ENCODE results near the gene TMEM204.

TMEM204 gene

DNA sequence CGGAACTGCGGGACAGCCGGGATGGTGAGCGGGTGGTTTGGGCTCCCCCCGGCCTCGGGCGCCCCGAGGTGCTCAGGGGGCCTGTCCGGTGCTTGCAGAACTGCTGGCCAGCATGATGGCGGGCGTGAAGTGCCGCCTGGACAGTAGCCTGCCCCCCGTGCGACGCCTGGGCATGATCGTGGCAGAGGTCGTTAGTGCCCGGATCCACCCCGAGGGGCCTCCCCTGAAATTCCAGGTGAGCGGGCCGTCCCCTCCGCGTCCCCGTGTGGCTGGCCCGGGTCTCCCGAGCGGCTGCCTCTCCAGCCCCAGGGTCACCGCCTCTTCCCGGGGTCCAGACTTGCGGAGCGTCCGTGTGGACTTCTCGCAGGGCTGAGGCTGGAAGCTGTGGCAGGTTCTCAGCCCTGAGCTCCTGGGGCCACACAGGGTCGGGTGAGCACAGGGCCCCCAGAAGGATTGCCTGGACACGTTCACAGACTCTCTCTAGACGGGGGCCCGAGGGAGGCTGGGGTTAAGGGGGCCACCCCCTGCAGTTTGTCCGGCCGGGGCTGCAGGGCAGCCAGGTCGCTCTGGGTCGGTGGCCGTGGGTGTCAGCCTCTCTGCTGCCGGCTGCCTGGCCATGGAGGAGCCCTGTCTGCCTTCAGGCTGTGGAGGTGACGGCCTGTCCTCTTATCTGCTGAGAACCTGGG is 32.9 kb upstream of the TMEM204 start:
- DNase-seq: no peak

DNA sequence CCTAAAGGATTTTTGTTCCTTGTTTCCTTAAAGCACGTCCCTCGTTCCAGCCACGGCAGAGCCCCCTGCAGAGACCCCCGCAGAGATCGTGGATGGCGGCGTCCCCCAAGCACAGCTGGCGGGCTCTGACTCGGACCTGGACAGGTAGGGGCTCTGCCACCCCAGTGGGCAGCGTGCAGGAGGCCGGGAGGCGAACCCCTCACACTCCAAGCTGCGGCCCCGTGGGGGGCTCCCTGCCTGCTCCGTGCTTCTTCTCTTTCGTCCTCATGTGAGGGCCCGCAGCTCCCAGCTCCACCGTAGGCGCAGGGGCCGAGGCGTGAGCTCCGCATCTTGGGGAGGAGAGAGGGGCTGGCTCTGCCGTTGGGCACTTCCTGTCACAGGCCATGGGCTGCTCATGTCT is 31.8 kb upstream of the TMEM204 start:
- no peak for DNase-seq

DNA sequence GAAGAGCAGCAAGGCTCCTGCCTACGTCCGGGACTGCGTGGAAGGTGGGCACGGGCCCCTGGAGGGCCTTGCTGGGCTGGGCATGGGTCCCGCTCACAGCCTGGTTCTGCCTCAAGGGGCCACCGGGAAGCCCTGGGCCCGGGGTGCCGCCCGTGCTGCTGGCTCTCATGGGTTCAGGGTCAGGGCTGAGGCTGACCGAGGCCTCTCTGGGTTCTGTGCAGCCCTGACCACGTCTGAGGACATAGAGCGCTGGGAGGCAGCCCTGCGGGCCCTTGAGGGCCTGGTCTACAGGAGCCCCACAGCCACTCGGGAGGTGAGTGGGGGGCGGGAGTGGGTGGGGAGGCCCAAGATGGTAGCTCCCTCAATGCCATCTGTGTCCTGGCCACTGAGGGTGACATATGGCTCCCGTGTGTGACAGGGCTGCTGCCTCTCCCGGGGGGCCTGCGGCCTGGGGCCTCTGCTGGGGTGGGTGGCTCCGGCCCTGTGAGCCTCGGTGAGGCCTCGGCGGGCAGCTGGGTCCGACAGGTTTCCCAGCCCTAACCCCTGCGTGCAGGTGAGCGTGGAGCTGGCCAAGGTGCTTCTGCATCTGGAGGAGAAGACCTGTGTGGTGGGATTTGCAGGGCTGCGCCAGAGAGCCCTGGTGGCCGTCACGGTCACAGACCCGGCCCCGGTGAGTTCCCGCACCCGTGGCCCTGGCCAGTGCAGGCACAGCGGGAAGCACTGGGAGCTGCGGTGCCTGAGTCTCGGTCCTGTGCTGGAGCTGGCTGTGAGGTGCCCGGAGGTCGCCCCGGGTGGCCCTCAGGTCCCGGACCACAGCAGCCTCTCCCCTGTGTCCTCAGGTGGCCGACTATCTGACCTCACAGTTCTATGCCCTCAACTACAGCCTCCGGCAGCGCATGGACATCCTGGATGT is 31.1 kb upstream of the TMEM204 start:
- DNase-seq: no peak

GRCh38 chr16:1503110-1503955 is 30.1 kb upstream of the TMEM204 start:
- no peak for DNase-seq

DNA sequence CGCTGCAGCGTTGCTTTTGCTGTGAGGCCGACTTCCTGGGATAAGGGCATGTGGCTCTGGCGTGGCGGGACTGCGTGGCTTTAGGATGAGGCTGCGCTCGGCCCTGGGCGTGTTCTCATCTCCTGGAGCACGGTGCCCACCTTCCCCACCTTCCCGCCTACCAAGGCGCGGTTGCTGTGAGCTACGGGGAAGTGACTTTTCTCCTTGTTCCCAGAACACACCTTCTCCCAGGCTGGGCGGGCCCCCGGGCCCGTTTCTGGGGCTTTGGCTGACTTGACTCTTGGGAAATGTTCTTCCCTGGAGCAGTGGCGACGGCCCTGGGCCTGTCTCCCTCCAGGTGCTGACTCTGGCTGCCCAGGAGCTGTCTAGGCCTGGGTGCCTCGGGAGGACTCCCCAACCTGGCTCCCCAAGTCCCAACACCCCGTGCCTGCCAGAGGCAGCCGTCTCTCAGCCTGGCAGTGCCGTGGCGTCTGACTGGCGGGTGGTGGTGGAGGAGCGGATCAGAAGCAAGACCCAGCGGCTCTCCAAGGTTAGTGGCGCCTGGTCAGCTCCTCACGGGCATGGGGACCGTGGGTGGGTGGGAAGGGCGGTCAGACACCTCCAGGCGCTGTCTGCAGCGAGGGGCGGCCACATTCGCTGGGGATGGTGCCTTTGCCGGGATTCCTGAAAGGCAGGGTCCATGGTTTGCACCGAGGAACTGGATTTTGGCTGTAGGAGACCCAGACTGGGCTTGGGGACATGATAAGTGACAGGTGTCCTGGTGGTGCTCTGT is 28.2 kb upstream of the TMEM204 start:
- DNase-seq: no peak

DNA sequence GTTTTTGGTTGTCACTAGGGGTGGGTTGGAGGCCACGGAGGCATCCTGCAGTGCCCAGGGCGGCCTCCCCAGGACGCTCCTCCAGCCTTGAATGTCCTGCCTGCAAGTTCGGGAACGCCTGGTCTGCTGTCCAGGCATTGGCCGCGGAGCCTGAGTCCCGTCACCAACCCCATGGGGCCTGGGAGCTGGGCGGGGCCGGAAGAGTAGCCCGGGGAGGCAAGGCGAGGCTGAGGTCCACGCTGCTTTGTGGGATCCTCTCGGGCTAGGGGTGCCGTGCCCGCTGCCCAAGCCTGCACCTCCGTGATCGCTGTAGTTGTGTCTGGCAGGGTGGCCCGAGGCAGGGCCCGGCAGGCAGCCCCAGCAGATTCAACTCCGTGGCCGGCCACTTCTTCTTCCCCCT is 27.6 kb upstream of the TMEM204 start:
- no peak for DNase-seq

- DNase-seq: no peak
Measured at GRCh38 chr16:1506494-1507213, 26.8 kb upstream of the TMEM204 start.

- DNase-seq: no peak
Measured at GRCh38 chr16:1508494-1509187, 24.8 kb upstream of the TMEM204 start.

GRCh38 chr16:1509307-1510221 is 23.9 kb upstream of the TMEM204 start:
- no peak for DNase-seq

DNA sequence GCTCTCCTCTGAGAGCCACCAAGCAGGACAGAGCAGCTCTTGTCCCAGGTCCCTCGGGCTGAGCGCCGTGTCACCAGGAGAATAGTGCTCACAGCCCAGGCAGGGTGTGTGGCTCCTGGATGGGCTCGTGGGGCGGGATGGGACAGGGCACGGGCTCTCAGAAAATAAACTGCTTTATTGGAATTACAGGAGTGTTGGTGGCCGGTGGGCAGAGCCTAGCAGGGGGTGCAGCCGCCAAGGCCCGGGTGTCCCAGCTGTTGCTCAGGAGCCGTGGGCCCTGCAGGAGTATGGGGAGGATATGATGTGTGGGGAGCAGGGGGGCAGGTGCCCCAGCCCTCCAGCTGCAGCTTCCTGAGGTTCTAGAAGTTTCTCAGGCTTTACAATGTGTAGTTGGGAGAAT is 23.2 kb upstream of the TMEM204 start:
- DNase-seq: no peak

DNA sequence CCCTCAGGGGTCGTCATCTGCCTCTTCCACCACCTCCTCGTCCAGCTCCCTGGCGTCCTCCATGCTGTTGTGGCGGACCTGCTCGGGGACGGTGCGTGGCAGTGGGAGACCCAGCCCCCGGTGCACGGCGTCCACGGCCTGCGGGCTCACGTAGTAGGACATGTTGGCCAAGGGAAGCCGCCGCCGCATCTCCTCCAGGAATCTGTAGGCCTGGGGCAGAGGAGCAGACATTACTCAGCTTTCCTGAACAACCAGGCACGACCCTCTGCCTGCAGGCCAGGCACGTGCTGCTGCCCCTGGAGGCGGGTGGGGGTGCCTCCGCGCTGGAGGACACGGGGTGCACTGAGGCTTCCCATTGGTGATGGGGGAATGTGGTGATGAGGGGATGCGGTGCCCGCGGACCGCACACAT is 22.5 kb upstream of the TMEM204 start:
- DNase-seq: no peak

DNA sequence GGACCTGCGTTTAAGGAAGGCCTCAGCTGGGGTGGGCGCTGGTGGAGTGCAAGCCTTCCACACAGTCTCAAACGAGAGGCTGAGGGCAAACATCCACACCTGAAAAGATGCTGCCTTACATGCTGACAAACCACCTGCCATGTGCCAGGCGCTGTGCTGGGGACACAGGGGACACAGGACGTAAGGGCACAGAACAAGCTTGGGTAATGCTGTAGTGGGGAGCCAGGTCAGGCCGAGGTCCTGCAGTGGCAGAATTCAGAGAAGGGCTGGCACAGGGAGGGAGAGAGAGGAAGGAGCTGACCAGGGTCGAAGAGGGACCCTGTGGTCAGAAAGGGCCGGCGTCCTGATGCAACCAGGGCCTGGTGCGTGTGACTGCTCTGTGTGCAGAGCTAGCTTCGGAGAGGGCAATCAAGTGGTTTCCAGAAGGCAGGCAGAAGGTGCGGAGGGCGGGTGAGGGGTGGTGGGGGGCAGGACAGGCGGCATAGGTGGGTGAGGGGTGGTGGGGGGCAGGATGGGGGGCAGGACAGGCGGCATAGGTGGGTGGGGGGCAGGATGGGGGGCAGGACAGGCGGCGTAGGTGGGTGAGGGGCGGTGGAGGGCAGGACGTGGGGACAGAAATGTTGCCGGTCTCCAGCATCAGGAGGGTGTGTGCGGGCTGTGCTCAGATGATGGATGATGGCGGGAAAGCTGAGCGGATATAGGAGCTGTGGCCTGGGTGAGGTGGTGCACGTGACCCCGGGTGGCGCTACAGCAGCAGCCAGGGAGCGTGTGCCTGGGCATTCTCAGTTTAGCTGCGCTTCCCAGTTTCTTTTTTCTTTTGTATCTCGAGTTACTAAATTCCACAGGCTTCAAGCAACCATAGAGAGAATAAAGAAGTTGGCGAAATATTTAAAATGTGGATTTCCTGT is 21.6 kb upstream of the TMEM204 start:
- DNase-seq: no peak

DNA sequence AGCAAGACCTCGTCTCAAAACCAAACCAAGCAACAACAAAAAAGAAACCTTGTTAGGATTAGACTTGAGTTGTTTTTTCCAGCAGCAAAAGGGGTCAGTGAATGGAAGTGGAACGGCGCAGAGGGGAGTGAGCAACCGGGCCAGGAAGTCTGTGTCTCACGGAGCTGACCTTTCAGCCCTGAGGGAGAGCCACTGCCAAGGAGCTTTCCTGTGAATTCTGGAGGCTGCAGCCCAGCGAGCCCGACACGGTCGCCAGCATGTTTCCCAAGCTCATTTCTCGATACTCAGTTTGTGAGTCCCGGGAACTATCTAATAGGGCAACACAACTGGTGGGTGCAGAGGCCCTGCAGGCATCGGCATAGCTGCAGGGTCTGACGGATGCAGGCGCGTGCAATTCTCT is 20.7 kb upstream of the TMEM204 start:
- no peak for DNase-seq

GRCh38 chr16:1514507-1514906 is 19.0 kb upstream of the TMEM204 start:
- no peak for DNase-seq

DNA sequence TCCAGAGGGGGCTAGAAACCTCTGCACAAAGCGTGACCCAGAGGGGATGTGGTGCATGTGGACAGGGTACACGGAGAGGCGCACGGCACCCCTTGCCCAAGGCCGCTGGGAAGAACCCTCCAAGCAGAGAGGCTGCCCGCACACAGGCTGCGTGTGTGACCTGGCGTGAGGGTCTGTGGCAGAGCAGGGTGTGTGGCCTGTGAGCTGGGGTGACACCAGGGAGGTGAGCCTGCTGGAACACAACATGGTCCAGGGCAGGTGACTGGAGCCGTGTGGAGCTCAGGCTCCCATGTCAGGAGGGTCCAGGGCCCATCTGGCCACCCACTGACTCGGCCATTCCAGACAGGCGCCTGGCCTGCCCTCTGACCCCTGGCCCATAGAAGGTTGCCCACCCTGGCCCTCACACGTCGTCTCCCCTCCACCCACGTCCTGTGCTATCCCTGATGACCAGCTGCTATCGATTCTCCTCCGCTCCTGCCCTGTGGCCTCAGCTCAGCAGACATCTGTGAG is 14.8 kb upstream of the TMEM204 start:
- no peak for DNase-seq

DNA sequence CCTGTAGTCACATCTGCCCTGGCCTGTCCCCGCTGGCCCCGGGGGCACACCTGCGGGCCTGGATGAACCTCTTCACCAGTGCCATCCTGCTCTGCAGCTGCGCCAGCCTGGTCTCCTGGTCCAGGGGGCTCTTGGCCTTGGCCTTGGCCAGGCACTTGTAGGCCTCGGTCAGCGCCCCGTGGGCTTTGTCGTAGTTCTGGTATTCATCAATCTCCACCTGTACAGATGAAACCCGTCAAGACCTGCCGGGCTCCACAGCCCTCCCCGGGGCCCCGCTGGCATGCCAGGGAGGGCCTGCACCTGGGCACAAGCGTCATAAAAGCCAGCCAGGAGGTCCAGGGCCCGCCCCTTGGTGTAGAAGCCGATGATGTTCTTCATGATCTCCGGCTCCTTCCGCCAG is 13.6 kb upstream of the TMEM204 start:
- DNase-seq: no peak

- no peak for DNase-seq
Measured at GRCh38 chr16:1520461-1520860, 13.0 kb upstream of the TMEM204 start.

DNA sequence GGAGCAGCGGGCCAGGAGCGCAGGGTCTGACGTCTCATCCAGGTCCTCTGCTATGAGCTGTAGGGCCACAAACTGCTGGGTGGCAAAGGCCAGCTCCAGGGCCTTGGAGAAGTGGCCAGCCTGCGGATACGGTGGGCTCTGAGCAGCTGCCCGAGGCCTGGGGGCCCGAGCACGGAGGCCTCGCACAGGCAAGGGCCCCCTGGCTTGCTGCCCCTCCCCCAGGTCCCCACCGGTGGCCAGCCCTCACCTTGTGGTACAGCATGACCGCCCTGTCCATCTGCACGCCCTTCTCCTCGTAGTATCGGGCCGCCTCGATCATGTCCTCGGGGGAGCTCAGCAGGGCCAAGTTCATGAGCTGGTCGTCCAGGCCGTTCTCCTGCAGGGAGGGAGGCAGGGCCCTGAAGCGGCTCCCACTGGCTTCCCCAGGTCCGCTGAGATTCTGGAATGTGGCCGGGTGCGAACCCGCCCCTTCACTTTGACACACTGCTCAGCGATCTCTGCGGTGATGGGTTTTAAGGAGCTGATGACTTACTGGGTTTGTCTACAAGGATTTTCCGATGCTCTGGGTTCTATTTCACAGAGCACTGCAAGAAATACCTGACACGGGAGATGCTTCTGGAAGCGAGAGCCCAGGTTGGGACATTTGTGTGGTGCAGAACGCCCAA is 9.8 kb upstream of the TMEM204 start:
- DNase-seq: no peak
